Measurements from ENCODE around the gene FHIT. TPM values are rescaled to one million over a fixed set of nuclear protein-coding genes. Genes with fewer than 3 reads are reported as not detected.

Gene FHIT
- total and polyA plus RNA-seq, 2 of the 4 experiments (the other 2 are of a cell fraction) = 0.07 TPM; not detected in 1

DNA sequence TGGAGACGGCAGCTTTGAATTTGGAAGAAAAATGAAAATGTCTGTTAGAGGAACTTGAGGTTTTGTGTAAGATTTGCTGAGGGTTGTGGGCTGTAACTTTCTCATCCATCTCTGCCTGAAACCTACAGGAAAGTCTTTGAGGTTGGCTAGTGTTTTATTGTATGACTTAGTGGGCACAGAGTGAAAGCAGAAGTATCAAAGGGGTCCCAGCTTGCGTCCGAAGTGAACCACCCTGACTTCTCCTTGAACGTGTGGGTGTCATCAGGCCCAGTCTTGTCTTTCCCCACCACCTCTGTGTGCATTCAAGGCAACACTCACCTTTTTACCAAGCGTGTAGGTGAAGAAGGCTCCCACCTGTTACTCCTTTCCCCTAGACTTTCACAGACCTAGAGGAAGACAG, 1519.3 kb downstream of the FHIT start:
- H4K5ac ChIP-seq (ENCODE audit: low read depth, low read length) = no peak overlapping the region
- H2BK15ac ChIP-seq (ENCODE audit: low read depth, low read length) = no peak overlapping the region
- H3K4me3 ChIP-seq (ENCODE audit: insufficient read depth, low read depth, low read length) = no peak overlapping the region
- H4K20me1 ChIP-seq (ENCODE audit: insufficient read depth, low read length) = no peaks in the 10 kb centered on the region
- intact Hi-C loops (cut with micrococcal nuclease) (no loop called here), in situ Hi-C loops (cut with MboI; ENCODE audit: low sequenced_read_pairs) (no loop called here), dilution Hi-C loops (cut with HindIII; ENCODE audit: low sequenced_read_pairs, unreplicated experiment) (no loop called here)
- no peak overlapping the region for H3K56ac ChIP-seq (ENCODE audit: extremely low read depth, insufficient read depth, low read length)
- H4K8ac ChIP-seq (ENCODE audit: low read depth in 2 of 2, low read length in 2 of 2) = no peak overlapping the region
- DNase-seq (no peak), ATAC-seq (ENCODE audit: low read depth) (no peak)
- H2AK9ac ChIP-seq (replicated peaks; ENCODE audit: low read depth, low read length, poor library complexity) = no peak overlapping the region
- POLR2A ChIA-PET (ENCODE audit: unreplicated experiment) = no interaction called here
- BruUV-seq (replicated peaks) = no TSS peak
- H3K36me3 ChIP-seq (ENCODE audit: control insufficient read depth, insufficient read depth, low read length) = no peaks in the 10 kb centered on the region
- CTCF ChIA-PET = no interaction called here
- WGBS, 2 experiments (ENCODE audit: extremely low coverage in 2 of 2, insufficient read length in 1 of 2) = no CpG with 5 or more reads among the region's 5 CpGs
- H3K4me2 ChIP-seq (ENCODE audit: low read depth, low read length) = no peak overlapping the region
- H3K23ac ChIP-seq (ENCODE audit: low read depth, low read length) = no peak overlapping the region
- no peak overlapping the region for H2AK5ac ChIP-seq (ENCODE audit: low read depth, low read length)
- H3K9me1 ChIP-seq (ENCODE audit: insufficient read depth, low read length) = no peaks in the 10 kb centered on the region
- TF ChIP-seq SMC3 (IDR thresholded peaks at IDR 0.05; ENCODE audit: low read depth, low read length) = no peak
- TF ChIP-seq RCOR1 (IDR thresholded peaks at IDR 0.05; ENCODE audit: insufficient replicate concordance, low read length) = no peak
- TF ChIP-seq RAD21 (IDR thresholded peaks at IDR 0.05; ENCODE audit: low read length) = no peak
- TF ChIP-seq POLR2A (IDR thresholded peaks at IDR 0.05; ENCODE audit: low read depth, low read length) = no peak
- TF ChIP-seq, protein P1, sequence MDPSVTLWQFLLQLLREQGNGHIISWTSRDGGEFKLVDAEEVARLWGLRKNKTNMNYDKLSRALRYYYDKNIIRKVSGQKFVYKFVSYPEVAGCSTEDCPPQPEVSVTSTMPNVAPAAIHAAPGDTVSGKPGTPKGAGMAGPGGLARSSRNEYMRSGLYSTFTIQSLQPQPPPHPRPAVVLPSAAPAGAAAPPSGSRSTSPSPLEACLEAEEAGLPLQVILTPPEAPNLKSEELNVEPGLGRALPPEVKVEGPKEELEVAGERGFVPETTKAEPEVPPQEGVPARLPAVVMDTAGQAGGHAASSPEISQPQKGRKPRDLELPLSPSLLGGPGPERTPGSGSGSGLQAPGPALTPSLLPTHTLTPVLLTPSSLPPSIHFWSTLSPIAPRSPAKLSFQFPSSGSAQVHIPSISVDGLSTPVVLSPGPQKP (IDR thresholded peaks at IDR 0.05; ENCODE audit: borderline replicate concordance, low read depth, low read length) = no peak
- TF ChIP-seq CEBPB (IDR thresholded peaks at IDR 0.05; ENCODE audit: low read depth, low read length) = no peak
- no peak for TF ChIP-seq FOS (IDR thresholded peaks at IDR 0.05; ENCODE audit: low read depth, low read length)
- TF ChIP-seq CHD1 (IDR thresholded peaks at IDR 0.05; ENCODE audit: low read depth, low read length) = no peak
- TF ChIP-seq MAFK (IDR thresholded peaks at IDR 0.05; ENCODE audit: low read depth, low read length) = no peak
- TF ChIP-seq RFX5 (IDR thresholded peaks at IDR 0.05; ENCODE audit: low read depth, low read length) = no peak
- TF ChIP-seq, protein P2, sequence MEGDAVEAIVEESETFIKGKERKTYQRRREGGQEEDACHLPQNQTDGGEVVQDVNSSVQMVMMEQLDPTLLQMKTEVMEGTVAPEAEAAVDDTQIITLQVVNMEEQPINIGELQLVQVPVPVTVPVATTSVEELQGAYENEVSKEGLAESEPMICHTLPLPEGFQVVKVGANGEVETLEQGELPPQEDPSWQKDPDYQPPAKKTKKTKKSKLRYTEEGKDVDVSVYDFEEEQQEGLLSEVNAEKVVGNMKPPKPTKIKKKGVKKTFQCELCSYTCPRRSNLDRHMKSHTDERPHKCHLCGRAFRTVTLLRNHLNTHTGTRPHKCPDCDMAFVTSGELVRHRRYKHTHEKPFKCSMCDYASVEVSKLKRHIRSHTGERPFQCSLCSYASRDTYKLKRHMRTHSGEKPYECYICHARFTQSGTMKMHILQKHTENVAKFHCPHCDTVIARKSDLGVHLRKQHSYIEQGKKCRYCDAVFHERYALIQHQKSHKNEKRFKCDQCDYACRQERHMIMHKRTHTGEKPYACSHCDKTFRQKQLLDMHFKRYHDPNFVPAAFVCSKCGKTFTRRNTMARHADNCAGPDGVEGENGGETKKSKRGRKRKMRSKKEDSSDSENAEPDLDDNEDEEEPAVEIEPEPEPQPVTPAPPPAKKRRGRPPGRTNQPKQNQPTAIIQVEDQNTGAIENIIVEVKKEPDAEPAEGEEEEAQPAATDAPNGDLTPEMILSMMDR (conservative IDR thresholded peaks at IDR 0.05; ENCODE audit: low read depth, low read length) = no peak
- H3K9me3 ChIP-seq (ENCODE audit: control insufficient read depth, insufficient read depth, low read length) = no peaks in the 10 kb centered on the region
- no peak overlapping the region for H2BK20ac ChIP-seq (ENCODE audit: low read depth, low read length)
- H3K4ac ChIP-seq (ENCODE audit: low read depth, low read length) = no peak overlapping the region
- no peak overlapping the region for H4K91ac ChIP-seq (ENCODE audit: insufficient read depth, low read depth, low read length)
- H3K79me1 ChIP-seq (ENCODE audit: low read depth in 1 of 2, low read length in 2 of 2) = no peaks in the 10 kb centered on the region
- no peak overlapping the region for H3K9ac ChIP-seq (ENCODE audit: low read depth, low read length)
- H3K27ac ChIP-seq (ENCODE audit: insufficient read depth, low read length) = no peak overlapping the region
- H3K18ac ChIP-seq (ENCODE audit: low read depth, low read length) = no peak overlapping the region
- H3K4me1 ChIP-seq (ENCODE audit: control insufficient read depth, insufficient read depth, low read length) = no peaks in the 10 kb centered on the region
- H2AFZ ChIP-seq (replicated peaks; ENCODE audit: low read length, poor library complexity) = no peak overlapping the region
- H3K27me3 ChIP-seq (ENCODE audit: control insufficient read depth, insufficient read depth, low read length) = peaks cover 2% of the 10 kb centered on the region
- no peak overlapping the region for H2BK5ac ChIP-seq (ENCODE audit: low read depth, low read length, poor library complexity, severe bottlenecking)
- no peak overlapping the region for H2BK120ac ChIP-seq (ENCODE audit: low read depth, low read length)
- H3K14ac ChIP-seq (replicated peaks; ENCODE audit: low read depth, low read length) = no peak overlapping the region
